Adrenal gland (tissue), 5 donors: Measurements from ENCODE around the gene PPFIA2.

Experiments
- CTCF ChIP-seq, 6 experiments: fragments of 450-650 bp in 4 of 6; fragments of 200-600 bp in 2 of 6; sonication (generic) in 1 of 6; IDR thresholded peaks; 1 replicate in 5 of 6; 2 replicates in 1 of 6; pipeline versions ENCODE4 v1.5.1 to v1.8.0; 2016 to 2021; ENCODE audit warnings: antibody characterized with exemption in 6 of 6, mild to moderate bottlenecking in 2 of 6, moderate library complexity in 1 of 6
- POLR2A ChIP-seq, 2 donors: fragments of 450-650 bp; IDR thresholded peaks; one replicate each; pipeline ENCODE4 v1.6.1; 2017; ENCODE audit warnings: antibody characterized with exemption in 2 of 2, mild to moderate bottlenecking in 2 of 2, moderate library complexity in 1 of 2
- donor health status: DM: no; HTN: no; CAD: no.

DNA sequence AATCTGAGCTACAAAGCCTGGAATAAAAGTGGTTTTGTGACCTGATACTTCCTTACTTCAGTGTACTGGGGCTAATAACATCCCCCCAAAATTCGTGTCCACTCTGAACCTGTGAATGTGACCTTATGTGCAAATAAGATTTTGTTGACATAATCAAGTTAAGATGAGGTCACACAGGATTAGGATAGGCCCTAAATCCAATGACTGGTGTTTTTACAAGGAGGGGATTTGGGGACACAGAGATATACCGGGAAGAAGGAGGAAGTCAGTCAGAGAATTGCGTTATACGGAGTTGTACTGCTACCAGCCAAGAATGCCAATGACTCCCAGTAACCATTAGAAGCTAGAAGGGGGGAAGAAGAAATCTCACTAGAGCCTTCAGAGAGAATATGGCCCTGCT, 381.4 kb downstream of the PPFIA2 start:
- TF ChIP-seq CTCF (IDR thresholded peaks at IDR 0.05) (no peak), POLR2A (IDR thresholded peaks at IDR 0.05) (no peak)
